Tibial nerve (tissue), 4 donors: ENCODE measurements around the gene PRMT5.

Experiments
- EP300 ChIP-seq, 2 donors: sonication (generic); formaldehyde crosslinking; IDR thresholded peaks; one replicate each; pipeline ENCODE4 v1.6.1; 2017; ENCODE audit warnings: antibody characterized with exemption in 2 of 2, mild to moderate bottlenecking in 1 of 2
- POLR2A ChIP-seq, 2 donors: fragments of 450-650 bp; IDR thresholded peaks; one replicate each; pipeline ENCODE4 v1.6.1; 2017; ENCODE audit warnings: antibody characterized with exemption in 2 of 2, mild to moderate bottlenecking in 2 of 2, moderate library complexity in 2 of 2
- TF ChIP-seq, protein P1 (sequence below), 5 experiments: fragments of 200-600 bp in 3 of 5; fragments of 450-650 bp in 2 of 5; sonication (generic) in 3 of 5; IDR thresholded peaks; one replicate each; pipeline ENCODE4 v1.5.1; 2016 to 2019; ENCODE audit warnings: antibody characterized with exemption in 5 of 5, mild to moderate bottlenecking in 3 of 5, moderate library complexity in 2 of 5

DNA sequence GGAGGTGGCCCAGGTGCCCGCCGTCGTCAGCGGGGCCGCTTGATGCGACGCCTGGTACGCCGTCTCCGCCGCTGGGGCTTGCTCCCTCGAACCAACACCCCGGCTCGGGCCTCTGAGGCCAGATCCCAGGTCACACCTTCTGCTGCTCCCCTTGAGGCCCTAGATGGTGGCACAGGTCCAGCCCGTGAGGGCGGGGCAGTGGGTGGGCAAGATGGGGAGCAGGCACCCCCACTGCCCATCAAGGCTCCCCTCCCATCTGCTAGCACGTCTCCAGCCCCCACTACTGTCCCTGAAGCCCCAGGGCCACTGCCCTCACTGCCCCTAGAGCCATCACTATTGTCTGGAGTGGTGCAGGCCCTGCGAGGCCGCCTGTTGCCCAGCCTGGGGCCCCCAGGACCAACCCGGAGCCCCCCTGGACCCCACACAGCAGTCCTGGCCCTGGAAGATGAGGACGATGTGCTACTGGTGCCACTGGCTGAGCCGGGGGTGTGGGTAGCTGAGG is 52.1 kb downstream of the PRMT5 start:
- TF ChIP-seq, protein P1, sequence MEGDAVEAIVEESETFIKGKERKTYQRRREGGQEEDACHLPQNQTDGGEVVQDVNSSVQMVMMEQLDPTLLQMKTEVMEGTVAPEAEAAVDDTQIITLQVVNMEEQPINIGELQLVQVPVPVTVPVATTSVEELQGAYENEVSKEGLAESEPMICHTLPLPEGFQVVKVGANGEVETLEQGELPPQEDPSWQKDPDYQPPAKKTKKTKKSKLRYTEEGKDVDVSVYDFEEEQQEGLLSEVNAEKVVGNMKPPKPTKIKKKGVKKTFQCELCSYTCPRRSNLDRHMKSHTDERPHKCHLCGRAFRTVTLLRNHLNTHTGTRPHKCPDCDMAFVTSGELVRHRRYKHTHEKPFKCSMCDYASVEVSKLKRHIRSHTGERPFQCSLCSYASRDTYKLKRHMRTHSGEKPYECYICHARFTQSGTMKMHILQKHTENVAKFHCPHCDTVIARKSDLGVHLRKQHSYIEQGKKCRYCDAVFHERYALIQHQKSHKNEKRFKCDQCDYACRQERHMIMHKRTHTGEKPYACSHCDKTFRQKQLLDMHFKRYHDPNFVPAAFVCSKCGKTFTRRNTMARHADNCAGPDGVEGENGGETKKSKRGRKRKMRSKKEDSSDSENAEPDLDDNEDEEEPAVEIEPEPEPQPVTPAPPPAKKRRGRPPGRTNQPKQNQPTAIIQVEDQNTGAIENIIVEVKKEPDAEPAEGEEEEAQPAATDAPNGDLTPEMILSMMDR (IDR thresholded peaks at IDR 0.05) = no peak
- TF ChIP-seq EP300 (IDR thresholded peaks at IDR 0.05) (no peak), POLR2A (IDR thresholded peaks at IDR 0.05) (no peak)
